GM18873 (cell line): ENCODE measurements around the gene CBR4.
"Not testable (repeated sequence)": the region's sequence is repeated elsewhere in the genome, so short reads cannot be mapped to it uniquely, and the experiment has no call there.

ENCODE experiments used
- ATAC-seq: cut with Tn5 transposase; IDR thresholded peaks from one replicate; pipeline ENCODE4 v1.9.1; 2021; ENCODE audit warnings: mild to moderate bottlenecking, moderate library complexity, moderate number of reproducible peaks; ENCODE audit not compliant: unreplicated experiment, low FRiP score

Gene CBR4

GRCh38 chr4:168995537-168996295 lies 14.3 kb downstream of the CBR4 start:
- ATAC-seq, result no peak

GRCh38 chr4:168994958-168995357 lies 15.1 kb downstream of the CBR4 start:
- ATAC-seq, result no peak

- ATAC-seq, result no peak
These were observed 16.1 kb downstream of the CBR4 start for GRCh38 chr4:168993714-168994510.

- ATAC-seq, result not testable (repeated sequence)
These were observed 17.0 kb downstream of the CBR4 start for GRCh38 chr4:168992952-168993482.

- no peak for ATAC-seq
These were observed 28.1 kb downstream of the CBR4 start for GRCh38 chr4:168981942-168982341.

GRCh38 chr4:168981460-168981859 lies 28.6 kb downstream of the CBR4 start:
- ATAC-seq, result no peak

GRCh38 chr4:168979338-168979737 lies 30.7 kb downstream of the CBR4 start:
- no peak for ATAC-seq

- no peak for ATAC-seq
These were observed 31.9 kb downstream of the CBR4 start for GRCh38 chr4:168978001-168978700.

- ATAC-seq, result no peak
These were observed 37.5 kb downstream of the CBR4 start for GRCh38 chr4:168972596-168972995.

GRCh38 chr4:168960716-168961115 lies 49.3 kb downstream of the CBR4 start:
- ATAC-seq, result no peak

GRCh38 chr4:168955674-168956073 lies 54.4 kb downstream of the CBR4 start:
- ATAC-seq, result no peak

- ATAC-seq, result not testable (repeated sequence)
These were observed 57.2 kb downstream of the CBR4 start for GRCh38 chr4:168952821-168953246.

GRCh38 chr4:168945291-168945690 lies 64.8 kb downstream of the CBR4 start:
- ATAC-seq, result no peak

- no peak for ATAC-seq
These were observed 67.1 kb downstream of the CBR4 start for GRCh38 chr4:168942985-168943384.
